Omental fat pad (tissue), 4 donors: ENCODE results near the gene KIF5C. TPM values are rescaled to one million over a fixed set of nuclear protein-coding genes. Genes with fewer than 3 reads are reported as not detected.

Experiments used
- ATAC-seq: fragments of 150-250 bp; one replicate; pipeline ENCODE4 v1.9.1; 2016; ENCODE audit warnings: mild to moderate bottlenecking, moderate library complexity; ENCODE audit not compliant: low FRiP score
- DNase-seq: peaks from one replicate; pipeline ENCODE4 v3.0.0-alpha.2; 2019; ENCODE audit warnings: low spot score
- CTCF ChIP-seq, 3 donors: fragments of 450-650 bp; IDR thresholded peaks; one replicate each; pipeline ENCODE4 v1.5.1; 2016 to 2017; ENCODE audit warnings: antibody characterized with exemption in 3 of 3, mild to moderate bottlenecking in 3 of 3, moderate library complexity in 2 of 3
- total RNA-seq, 4 donors: library from RNA; depleted of rRNA; stranded (reverse); fragments of >200 nt; gene quantifications; one replicate each; pipeline ENCODE4 v1.1.0, GENCODE V29; 2016

Gene KIF5C
- total RNA-seq, 4 donors from 2014 or later = 0.88 to 4.5 (median 2.4) TPM

DNA sequence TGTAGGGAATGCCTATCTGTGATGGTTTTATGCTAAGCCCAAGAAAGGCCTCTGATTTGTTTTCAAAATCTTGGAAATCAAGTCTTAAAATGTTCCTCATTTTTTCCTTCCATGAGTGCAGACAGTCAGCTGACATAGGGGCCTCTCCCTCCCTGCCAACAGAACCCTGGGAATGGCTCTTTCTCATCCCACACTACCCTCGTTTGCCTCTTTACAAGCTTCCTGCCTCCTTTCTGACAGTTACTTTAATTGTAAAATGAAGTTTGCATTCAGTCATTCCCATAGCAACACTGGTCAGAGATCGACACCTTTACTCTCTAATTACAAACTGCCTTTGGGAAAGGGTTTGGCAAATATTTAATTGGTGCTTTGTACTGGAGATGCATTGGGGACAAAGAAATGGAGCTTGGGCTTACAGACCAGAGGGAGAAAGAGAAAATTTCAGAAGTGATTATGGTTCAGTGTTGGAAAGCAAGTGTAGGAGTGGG lies 25.4 kb downstream of the KIF5C start:
- DNase-seq = no peak
- no peak for TF ChIP-seq CTCF (IDR thresholded peaks at IDR 0.05)
- no peak for ATAC-seq

GRCh38 chr2:148901142-148901541 lies 26.1 kb downstream of the KIF5C start:
- ATAC-seq (no peak), DNase-seq (no peak)
- TF ChIP-seq CTCF (IDR thresholded peaks at IDR 0.05) = no peak

GRCh38 chr2:148902798-148903197 lies 27.8 kb downstream of the KIF5C start:
- no peak for ATAC-seq
- TF ChIP-seq CTCF (IDR thresholded peaks at IDR 0.05) = no peak

DNA sequence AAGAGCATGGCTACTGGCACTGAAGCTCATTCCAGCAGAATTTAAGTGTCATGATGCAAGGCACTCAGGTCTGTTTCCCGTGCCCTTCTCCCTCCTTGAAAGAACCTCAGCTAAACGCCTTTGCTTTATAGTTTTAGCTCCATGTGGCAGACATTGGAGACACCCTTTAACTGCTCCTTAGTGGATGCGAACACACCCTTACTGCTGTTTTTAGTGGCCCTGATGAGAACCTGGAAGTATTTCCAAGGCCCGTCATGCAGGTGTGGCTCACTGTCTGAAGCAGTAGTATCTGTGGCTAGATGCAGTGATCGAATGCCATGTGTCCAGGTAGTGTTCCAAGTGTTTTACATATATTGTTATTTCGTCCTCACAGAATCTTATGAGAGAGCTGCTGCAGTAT lies 28.3 kb downstream of the KIF5C start:
- no peak for TF ChIP-seq CTCF (IDR thresholded peaks at IDR 0.05)
- no peak for ATAC-seq
- DNase-seq = no peak

More at GRCh38 chr2:148902798-148903197, 27.8 kb downstream of the KIF5C start:
- no peak for DNase-seq

DNA sequence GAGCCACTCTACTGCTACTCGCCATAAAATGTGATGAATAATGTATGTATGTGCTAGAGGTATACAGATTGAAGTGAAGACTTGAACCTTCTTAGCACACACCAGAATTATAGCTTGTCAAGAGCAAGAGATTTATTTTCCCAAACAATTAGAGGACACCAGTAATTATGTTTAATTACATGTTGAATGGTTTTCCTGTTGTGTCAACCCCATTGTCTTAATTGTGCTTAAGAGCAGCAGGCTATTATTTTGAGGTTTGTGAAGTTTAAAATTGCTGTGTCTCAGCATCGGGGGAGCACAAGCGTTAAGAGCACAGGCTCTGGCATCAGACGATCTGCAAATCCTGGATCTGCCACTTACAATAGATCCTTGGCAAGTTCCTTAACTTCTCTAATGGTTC lies 29.0 kb downstream of the KIF5C start:
- TF ChIP-seq CTCF (IDR thresholded peaks at IDR 0.05) = no peak
- ATAC-seq = no peak
- DNase-seq = no peak

DNA sequence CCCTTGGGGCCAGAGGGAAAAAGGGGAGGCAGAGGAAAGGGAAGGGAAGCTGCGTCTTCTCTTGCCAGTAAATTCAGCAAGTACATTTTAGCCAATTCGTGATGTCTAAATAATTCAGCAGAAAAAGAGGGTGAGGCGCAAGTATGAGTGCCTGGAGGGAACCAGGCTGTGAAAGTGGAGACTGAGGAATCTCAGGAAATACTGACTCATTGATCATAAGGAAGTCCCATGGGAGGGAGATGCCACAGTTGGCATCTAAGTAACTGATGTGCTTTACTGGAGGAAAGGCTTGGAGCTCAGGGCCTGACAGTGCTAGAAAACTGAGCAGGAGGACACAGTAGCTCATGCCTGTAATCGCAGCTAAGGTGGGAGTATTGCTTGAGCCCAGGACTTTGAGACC lies 31.1 kb downstream of the KIF5C start:
- ATAC-seq (no peak), DNase-seq (no peak)
- TF ChIP-seq CTCF (IDR thresholded peaks at IDR 0.05) = no peak

GRCh38 chr2:148907085-148907785 lies 32.2 kb downstream of the KIF5C start:
- TF ChIP-seq CTCF (IDR thresholded peaks at IDR 0.05) = no peak
- ATAC-seq (no peak), DNase-seq (no peak)
